Uterine smooth muscle cell (primary cell): ENCODE results near the gene APPBP2. TPM values are rescaled to one million over a fixed set of nuclear protein-coding genes. Genes with fewer than 3 reads are reported as not detected.

ENCODE experiments used
- total RNA-seq: library from RNA; depleted of rRNA; stranded (reverse); fragments of >200 nt; gene quantifications from 2 replicates; pipeline ENCODE4 v1.2.3, GENCODE V29; 2014

Gene APPBP2
- 46.1 TPM in 2 replicates for total RNA-seq

GRCh38 chr17:60525685-60526514 is at the start of gene APPBP2:
Gene APPBP2, minus strand, starts transcription at chr17:60526242. Its CDS starts 311 bp downstream, at chr17:60525931.

GRCh38 chr17:60422162-60422665 is 103.8 kb downstream of the APPBP2 start, which contains the start of gene CHCT1:
Gene CHCT1, plus strand, starts transcription at chr17:60422489. Its CDS starts 104 bp downstream, at chr17:60422593.

Other genes starting within 250 kb of the APPBP2 start
- 69.6 and 90.9 TPM in 2 replicates for gene USP32, start 134.1 kb downstream of the APPBP2 start, total RNA-seq
- gene CHCT1, start 103.8 kb downstream of the APPBP2 start, total RNA-seq: not detected in 2 replicates
- gene PPM1D, start 74.0 kb upstream of the APPBP2 start, total RNA-seq: 6.1 and 6.7 TPM in 2 replicates
- gene BCAS3, start 151.6 kb upstream of the APPBP2 start, total RNA-seq: 17.0 and 29.2 TPM in 2 replicates